ES-I3 (cell line): Measurements from ENCODE around the gene EXD2.
A peak's percentile ranks its signal among the peaks of the same experiment; 100 is the strongest.
"Not testable (repeated sequence)": the region's sequence is repeated elsewhere in the genome, so short reads cannot be mapped to it uniquely, and the experiment has no call there.

Experiments
- H3K36me3 ChIP-seq: 2 replicates; pipeline ENCODE4 v1.6.1; 2013; ENCODE audit warnings: mild to moderate bottlenecking, low read length, control low read depth, moderate library complexity; ENCODE audit not compliant: insufficient read depth
- H3K4me1 ChIP-seq: 2 replicates; pipeline ENCODE4 v1.6.1; 2013; ENCODE audit warnings: mild to moderate bottlenecking, control low read depth, low read length; ENCODE audit not compliant: insufficient read depth
- H3K9ac ChIP-seq: 2 replicates; pipeline ENCODE4 v1.6.1; 2013; ENCODE audit warnings: low read depth, mild to moderate bottlenecking, low read length, moderate library complexity
- H3K9me3 ChIP-seq: 2 replicates; pipeline ENCODE4 v1.6.1; 2013; ENCODE audit warnings: mild to moderate bottlenecking, low read length, moderate library complexity; ENCODE audit not compliant: control insufficient read depth, insufficient read depth

Gene EXD2

DNA sequence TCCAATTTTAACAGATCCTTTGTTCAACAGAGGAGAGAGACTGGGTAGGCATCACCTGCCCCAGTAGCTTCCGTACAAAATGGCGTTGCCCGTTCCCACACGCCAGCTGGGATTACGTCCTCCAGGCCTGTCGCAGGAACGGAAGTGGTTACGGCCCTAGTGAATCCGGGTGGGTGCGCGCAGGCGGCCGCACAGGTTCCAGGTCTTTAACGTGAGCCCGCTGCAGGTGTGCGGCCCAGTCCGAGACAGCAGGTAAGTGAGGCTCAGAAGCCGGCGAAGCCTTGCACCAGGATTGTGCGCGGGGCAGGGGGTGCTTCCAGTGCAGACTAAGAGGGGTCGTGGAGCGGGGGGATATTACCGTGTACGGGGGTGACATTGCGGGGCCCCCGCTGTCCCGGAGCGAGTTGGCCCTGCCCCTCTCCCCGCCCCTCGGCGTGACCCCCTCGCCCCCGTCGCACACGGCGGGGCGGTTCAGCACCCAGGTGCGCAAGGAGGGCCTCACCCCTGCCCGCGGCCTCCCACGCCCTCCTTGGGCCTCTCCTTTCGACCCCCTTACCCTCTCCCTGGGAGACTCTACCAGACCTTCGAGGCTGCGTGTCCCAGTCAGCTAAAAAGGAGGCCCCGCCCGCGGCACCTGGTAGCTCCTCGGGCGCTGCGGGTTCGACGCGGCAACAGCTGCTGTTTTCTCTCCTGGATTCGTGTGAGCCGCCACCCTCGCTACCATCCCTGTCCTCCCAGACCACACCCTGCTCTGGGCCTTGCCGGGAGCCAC lies at the start of gene EXD2:
Gene EXD2, plus strand, starts transcription at position 159 of the 772 bp plus-strand sequence. CDS start 17,973 bp downstream, outside the sequence.
- Histone ChIP-seq H3K4me1 (no peaks in the 10 kb centered on the region), H3K9ac (peak within 1 kb of the TSS; percentile 92), H3K36me3 (no peaks in the 10 kb centered on the region), H3K9me3 (no peaks in the 10 kb centered on the region)

DNA sequence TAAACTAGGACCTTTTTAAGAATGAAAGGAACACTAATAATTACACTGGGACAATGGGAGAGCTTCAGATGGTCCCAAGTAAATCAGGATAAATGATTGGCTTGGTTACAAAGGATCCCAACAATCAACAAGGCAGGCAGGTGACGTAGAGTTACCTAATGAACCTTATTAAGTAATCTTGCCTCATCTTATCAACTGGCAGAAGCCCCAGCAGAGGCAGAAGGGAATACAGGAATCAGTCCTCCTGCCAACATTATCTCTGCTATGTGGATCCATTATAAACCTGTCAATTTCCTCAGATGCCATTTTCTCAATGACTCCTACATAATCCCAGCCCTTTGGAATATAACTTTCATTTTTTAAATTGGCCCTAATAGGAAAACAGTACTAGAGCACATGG lies 49.7 kb upstream of the EXD2 start:
- Histone ChIP-seq H3K4me1 (peaks cover 16% of the 10 kb centered on the region), H3K9ac (no peak overlapping the region), H3K36me3 (no peaks in the 10 kb centered on the region), H3K9me3 (no peaks in the 10 kb centered on the region)

DNA sequence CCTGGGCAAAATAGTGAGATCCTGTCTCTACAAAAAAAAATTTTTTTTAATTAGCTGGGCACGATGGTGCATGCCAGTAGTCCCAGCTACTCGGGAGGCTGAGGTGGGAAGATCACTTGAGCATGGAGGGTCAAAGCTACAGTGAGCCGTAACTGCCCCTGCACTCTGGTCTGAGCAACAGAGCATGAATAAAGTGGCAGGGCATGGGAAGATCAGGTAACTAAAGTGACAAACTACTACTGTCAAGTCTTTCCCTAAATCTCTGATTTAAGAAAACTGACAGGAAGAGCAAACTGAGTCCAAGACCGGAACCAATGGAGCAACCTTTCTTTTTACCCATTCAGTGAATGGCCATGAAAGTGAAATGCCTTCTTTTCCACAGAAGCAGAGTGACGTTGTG lies 49.2 kb upstream of the EXD2 start:
- Histone ChIP-seq H3K4me1 (peaks cover 16% of the 10 kb centered on the region), H3K9me3 (no peaks in the 10 kb centered on the region), H3K9ac (no peak overlapping the region), H3K36me3 (no peaks in the 10 kb centered on the region)

- no peaks in the 10 kb centered on the region for H3K36me3 ChIP-seq
- H3K4me1 ChIP-seq, result no peaks in the 10 kb centered on the region
- no peak overlapping the region for H3K9ac ChIP-seq
These were observed 41.6 kb upstream of the EXD2 start for GRCh38 chr14:69149461-69150244.

DNA sequence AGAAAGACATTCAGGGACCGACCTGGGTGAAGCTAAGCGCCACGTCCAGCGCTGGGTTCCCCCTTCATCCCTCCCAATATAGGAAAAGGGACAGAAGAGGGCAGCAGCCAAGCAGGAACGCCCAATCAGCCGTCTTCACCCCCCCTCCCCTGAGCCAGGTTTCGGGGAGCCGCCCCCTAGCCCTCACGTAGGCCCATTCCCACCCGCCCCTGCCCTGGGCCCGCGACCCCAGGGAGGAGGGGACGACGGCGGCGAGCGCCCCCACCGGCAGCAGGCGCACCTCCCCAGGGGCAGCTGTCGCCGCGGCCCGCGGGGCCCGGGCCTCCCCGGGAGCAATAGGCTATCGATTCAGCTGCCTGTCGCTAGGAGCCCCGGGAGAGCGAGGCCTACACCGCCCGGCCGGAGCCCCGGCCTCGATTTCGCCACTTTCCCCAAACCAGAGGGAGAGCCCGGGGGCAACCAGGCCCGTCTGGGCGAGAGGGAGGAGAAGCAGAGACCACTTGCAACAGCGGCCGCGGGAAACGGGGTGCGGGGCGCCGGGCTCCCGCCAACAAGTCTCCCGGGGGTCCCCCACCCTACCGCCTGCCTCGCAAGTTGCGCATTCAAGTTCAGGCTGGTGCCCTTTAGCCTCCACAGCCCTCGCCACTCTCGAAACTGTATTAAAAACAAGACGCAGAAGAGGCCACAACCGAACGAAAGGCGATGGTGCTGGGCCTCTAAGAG lies 39.7 kb upstream of the EXD2 start:
- no peaks in the 10 kb centered on the region for H3K4me1 ChIP-seq
- H3K9ac ChIP-seq, result peak overlapping the region; percentile 75
- H3K9me3 ChIP-seq, result no peaks in the 10 kb centered on the region
- H3K36me3 ChIP-seq, result no peaks in the 10 kb centered on the region

More at GRCh38 chr14:69149461-69150244, 41.6 kb upstream of the EXD2 start:
- no peaks in the 10 kb centered on the region for H3K9me3 ChIP-seq

- Histone ChIP-seq H3K36me3 (no peaks in the 10 kb centered on the region), H3K9me3 (no peaks in the 10 kb centered on the region), H3K4me1 (no peaks in the 10 kb centered on the region), H3K9ac (peak overlapping the region; percentile 76)
These were observed 39.0 kb upstream of the EXD2 start for GRCh38 chr14:69152181-69152901.

DNA sequence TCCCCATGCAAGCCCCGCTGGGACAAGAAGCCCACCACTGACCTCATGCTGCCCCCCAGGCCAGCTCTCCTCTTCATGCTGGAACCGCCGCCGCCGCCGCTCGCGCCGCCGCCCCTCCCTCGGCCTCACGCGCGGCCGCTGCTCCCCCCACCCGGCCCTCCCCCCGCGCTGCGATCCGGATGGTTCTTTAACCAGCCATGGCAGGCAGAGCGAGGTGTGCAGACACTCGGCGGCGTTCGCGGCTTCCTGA lies 38.5 kb upstream of the EXD2 start, which contains the start of gene DCAF5:
Gene DCAF5, minus strand, starts transcription at position 218 of the 250 bp plus-strand sequence. Its CDS starts 141 bp downstream, at position 77.
- H3K36me3 ChIP-seq, result no peaks in the 10 kb centered on the region
- H3K4me1 ChIP-seq, result no peaks in the 10 kb centered on the region
- H3K9ac ChIP-seq, result peak within 1 kb of the TSS; percentile 76
- H3K9me3 ChIP-seq, result no peaks in the 10 kb centered on the region

GRCh38 chr14:69153152-69153872 lies 38.0 kb upstream of the EXD2 start:
- no peaks in the 10 kb centered on the region for H3K36me3 ChIP-seq
- peak overlapping the region; percentile 76 for H3K9ac ChIP-seq
- no peaks in the 10 kb centered on the region for H3K4me1 ChIP-seq
- H3K9me3 ChIP-seq, result no peaks in the 10 kb centered on the region

- Histone ChIP-seq H3K9ac (peak overlapping the region; percentile 76), H3K9me3 (no peaks in the 10 kb centered on the region), H3K4me1 (no peaks in the 10 kb centered on the region), H3K36me3 (no peaks in the 10 kb centered on the region)
These were observed 37.4 kb upstream of the EXD2 start for GRCh38 chr14:69153873-69154270.

DNA sequence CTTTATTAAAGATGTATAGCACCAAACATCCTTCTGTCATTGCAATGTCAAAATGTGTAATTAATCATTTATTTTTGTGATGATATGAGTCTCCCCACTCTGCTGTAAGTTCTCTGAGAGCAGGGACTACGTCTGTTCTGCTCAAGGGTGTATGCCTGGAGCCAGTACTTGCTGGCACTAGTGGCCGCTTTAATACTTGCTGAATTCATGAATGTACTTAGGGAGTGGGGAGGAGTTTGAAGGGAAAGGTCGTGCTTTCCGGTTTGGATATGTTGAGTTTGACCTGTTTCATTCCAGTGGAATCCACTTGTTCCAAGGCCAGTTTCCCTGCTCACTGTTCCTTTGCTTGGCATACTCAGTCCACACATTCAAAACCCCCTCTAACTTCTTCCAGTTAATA lies 36.5 kb upstream of the EXD2 start:
- no peaks in the 10 kb centered on the region for H3K9me3 ChIP-seq
- H3K36me3 ChIP-seq, result no peaks in the 10 kb centered on the region
- H3K4me1 ChIP-seq, result no peaks in the 10 kb centered on the region
- H3K9ac ChIP-seq, result no peak overlapping the region

- Histone ChIP-seq H3K36me3 (no peaks in the 10 kb centered on the region), H3K4me1 (no peaks in the 10 kb centered on the region), H3K9me3 (no peaks in the 10 kb centered on the region), H3K9ac (no peak overlapping the region)
These were observed 35.1 kb upstream of the EXD2 start for GRCh38 chr14:69156224-69156623.

DNA sequence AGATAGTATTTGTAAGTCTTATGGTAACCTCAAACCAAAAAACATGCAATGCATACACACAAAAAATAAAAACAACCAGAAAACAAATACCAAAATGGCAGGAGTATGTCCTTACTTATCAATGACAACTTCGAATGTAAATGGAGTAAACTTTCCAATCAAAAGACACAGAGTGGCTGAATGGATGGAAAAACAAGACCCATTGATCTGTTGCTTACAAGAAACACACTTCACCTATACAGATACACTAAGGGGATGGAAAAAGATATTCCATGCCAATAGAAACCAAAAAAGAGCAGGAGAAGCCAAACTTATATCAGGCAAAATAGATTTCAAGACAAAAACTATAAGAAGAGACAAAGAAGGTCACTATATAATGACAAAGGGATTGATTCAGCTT lies 29.7 kb upstream of the EXD2 start:
- no peak overlapping the region for H3K9ac ChIP-seq
- no peaks in the 10 kb centered on the region for H3K36me3 ChIP-seq
- no peaks in the 10 kb centered on the region; the same call in 1 of the 2 replicates for H3K9me3 ChIP-seq
- no peaks in the 10 kb centered on the region for H3K4me1 ChIP-seq

- not testable (repeated sequence) for H3K9ac ChIP-seq, H3K9me3 ChIP-seq, H3K4me1 ChIP-seq, H3K36me3 ChIP-seq
These were observed 25.5 kb upstream of the EXD2 start for GRCh38 chr14:69165787-69166186.

- Histone ChIP-seq H3K9ac (no peak overlapping the region), H3K9me3 (no peaks in the 10 kb centered on the region), H3K4me1 (no peaks in the 10 kb centered on the region), H3K36me3 (no peaks in the 10 kb centered on the region)
These were observed 20.5 kb upstream of the EXD2 start for GRCh38 chr14:69170839-69171238.
